ENCODE measurements around the gene UBE2Q2.
A peak's percentile ranks its signal among the peaks of the same experiment; 100 is the strongest.
"Not testable (repeated sequence)": the region's sequence is repeated elsewhere in the genome, so short reads cannot be mapped to it uniquely, and the experiment has no call there.

Gene UBE2Q2

DNA sequence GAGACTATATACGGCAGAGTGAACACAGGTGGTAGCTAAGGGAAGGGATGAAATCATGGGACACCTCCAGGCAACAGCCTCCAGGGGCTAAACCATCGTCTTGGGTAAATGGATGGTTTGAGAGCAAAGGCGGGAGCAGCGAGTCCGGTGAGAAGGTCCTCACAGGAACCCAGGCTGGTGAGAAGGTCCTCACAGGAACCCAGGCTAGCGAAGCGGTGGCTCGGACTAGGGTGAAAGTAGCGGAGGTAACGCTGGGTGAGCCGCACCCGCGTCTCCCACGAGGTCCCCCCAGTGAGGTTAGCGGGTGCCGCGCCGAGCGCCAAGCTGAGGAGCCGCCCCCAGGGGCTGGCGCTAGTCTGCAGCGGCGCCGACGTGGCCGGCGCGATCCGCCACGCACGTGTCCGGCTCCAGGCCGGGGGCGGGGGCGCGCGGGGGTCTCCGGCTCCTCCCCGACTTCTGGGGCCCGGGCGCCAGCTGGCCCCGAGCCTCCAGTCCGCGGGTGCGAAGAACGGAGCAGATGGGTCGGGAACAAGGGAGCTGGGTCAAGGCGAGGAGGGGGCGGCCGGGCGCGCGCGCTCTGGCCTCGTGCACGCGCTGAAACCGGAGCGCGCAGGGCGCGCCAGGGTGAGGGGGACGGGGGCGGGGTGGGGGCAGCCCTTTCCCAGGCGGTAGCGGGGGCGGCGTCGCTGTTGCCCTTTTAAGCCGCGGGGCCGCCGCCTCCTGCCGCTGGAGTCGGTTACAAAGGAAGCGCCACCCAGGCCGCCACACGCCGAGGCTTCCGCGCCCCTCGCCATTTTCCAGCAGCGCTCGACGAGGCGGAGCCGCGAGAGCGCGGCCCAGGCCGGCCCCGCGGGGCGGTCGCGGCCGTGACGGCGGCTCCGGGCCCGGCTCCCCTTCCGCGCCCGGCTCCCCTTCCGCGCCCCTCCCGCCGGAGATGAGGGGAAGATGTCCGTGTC, at the start of gene UBE2Q2:
Gene UBE2Q2 (plus strand): TSS at position 726 of the 956 bp plus-strand sequence. CDS start 220 bp downstream, at position 946.
- DNase-seq = peak; percentile 63

DNA sequence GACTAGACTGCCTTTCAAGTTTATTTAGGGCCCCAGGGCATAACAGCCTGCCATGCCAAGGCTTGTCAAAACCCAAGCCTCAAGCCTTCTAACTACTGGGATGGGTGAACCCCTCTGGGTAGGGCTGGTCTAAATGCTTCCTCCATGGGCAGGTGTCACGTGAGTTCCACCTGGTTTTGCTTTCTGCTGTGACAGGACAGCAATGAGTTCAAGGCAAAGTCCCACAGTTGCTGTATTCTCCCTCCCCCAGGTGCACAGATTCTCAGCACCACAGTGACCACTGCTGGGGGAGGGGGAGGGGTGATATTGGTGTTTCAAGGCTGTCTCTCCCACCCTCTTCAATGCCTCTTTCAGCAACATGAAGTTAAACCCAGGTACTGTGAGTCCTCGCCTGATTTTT, 46.9 kb upstream of the UBE2Q2 start:
- DNase-seq = no peak

DNA sequence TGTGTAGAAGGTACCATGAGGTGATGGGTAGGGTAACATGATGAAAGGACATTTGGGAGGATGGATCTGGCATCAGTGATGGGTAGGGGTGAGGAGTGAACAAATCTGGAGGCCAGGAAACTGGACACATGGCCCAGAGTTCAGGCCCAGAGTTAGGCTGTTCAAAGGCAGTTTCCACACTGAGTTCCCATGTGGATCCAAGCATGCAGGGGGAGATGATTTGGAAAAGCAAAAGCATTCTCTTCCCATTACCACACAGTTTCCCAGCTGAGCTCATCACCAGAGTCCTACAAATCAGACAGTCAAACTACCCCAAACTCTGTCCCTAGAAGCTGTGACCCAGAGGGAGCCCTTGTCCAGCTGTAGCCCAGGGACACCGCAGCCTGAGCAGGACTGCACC, 46.1 kb upstream of the UBE2Q2 start:
- not testable (repeated sequence) for DNase-seq

DNA sequence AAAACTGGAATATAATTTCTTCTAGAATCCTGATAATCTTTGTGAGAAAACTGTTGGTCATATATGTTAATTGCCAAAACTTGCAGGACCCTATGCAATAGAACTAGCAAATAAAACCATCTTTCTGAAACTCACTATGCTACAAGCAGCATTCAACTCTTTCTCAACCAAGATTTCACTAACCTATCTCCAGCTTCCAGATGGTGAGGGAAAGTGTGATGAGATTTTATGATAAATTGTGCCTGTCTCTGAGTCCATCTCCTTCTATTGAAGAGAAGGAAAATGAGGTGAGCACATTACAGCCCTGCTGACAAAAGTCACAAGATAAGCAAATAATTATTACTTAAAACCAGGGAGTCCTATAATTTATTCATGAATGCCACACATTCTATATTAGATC, 44.1 kb upstream of the UBE2Q2 start:
- no peak for DNase-seq

DNA sequence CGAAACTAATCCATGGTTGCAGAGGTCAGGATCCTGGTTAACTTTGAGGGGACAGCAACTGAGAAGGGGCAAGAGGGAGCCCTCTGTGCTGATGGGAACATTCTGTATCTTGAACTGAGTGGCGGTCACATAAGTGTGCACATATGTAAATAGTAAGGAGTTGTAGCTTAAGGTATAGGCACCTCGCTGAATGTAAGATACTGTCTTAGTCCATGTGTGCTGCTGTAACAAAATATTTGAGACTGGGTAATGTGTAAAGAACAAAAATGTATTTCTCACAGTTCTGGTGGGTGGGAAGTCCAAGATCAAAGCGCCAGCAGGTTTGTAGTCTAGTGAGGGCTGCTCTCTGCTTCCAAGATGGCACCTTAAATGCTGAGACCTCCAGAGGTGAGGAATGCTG, 42.8 kb upstream of the UBE2Q2 start:
- not testable (repeated sequence) for DNase-seq

DNA sequence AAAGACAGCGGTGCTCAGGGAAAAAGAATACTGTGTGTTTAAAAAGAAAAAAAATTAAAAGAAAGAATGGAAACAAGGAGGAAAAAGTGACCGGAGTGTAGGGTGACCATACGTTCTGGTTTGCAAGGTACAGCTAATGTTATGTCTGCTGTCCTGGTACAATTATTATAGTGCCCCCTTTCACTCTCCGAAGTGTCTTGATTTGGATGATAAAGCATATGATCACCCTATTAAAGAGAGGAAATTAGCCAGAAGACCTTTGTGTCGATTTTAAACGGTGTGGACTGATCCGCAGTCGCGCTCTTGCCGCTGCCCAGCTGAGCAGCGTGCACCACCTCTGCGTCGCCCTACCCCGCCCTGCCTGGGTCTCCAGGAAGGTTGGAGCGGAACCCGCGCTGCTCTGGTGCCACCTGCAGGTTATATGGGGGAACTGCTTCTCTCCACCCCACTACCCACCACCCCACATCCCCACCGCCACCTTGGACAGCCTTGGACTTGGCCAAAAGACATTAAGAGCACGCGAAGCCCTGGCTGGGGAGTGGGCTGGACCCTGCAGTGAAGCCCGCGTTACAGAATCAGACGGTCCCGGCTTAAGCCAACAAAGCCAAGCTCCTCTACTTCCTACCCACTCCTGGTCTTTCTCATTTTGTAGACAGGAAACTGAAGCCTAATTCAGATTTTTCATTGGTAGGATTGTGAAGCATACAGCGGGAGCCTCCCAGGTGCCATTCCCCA, 41.2 kb upstream of the UBE2Q2 start:
- DNase-seq = peak; percentile 41

DNA sequence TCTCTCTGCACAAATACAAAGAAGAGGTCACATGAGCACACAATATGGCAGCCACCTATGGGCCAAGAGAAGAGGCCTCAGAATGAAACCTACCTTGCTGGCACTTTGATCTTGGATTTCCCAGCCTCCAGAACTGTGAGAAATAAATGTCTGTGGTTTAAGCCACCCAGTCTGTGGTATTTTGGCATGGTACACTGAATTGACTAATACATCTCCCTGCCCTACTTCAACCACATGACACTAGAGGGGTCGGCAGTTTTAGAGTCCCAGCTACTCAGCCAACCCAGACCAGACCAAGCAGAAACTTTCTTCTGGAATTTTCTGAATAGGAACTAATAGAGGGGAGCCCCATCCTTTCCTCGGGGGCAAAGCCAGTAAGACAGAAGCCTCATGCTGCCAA, 35.8 kb upstream of the UBE2Q2 start:
- DNase-seq = not testable (repeated sequence)

DNA sequence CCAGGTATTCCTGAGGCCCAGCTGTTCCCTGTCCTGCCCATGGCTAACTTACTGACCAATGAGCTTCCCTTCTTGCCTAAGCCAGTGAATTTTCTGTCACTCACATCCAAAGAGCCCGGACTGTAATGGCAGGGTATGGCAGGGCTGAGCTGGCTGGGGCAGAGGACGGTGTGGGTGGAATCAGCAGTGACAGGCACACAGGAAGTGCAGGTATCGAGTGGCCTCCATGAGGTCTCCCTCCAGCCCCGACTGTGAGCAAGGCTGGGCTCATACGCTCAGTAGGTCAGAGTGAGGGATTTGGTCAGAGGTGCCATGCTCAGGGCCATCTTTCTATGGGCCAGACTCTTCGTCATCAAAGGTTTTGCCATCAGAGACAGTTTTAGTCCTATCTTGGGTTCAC, 35.2 kb upstream of the UBE2Q2 start:
- not testable (repeated sequence) for DNase-seq

DNA sequence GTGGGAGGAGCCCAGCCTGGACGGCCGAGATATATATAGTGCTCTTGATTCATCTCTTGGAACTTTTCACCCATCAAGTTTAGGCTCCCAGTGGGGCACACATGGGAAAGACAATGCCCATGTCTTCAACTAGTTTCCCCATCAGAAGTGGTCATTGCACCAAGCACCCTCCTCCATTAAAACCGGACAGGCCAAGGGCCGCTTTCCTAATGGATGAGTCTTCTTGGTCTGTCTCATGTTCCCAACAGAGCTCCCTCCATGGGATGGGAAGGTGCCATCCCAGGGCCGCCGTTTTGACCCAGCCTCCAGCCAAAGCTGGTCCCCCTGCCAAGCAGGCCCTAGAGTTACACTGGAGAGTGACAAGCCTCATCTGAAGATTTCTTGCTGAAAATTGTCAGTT, 34.7 kb upstream of the UBE2Q2 start:
- no peak for DNase-seq

DNA sequence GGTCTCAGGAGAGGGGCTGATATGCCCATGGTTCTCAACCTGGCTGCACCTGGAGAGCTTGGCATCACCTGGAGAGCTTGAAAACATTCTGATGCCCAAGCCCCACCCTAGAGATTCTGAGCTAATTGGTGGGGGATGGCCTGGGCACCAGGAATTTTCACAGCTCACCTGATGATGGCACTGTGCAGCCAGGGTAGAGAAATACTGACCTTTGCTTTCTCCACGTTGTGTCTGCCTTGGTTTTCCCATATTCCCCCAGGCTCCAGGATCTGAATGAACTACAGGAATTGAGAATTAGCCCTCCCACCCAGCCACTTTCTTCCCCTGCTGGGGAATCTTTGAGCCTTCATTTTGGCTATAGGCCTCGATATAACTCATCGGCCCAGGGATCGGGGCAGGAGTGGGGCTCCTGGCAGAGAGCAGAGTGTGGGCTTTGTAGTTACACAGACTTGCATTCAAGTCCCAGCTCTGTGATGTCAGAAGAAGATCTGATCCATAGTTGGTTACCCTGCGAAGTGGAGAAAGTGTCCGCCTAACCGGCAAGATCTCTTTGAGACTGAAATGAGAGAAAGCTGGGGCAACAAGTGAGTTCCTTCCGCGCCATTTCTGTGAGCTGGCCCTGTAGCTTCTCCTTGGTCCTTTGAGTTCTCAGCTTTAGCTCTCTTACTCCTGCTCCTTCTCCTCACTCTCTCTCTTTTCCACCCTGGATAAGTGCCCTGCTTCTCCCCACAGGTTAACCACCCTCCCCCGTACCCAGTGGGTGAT, 33.1 kb upstream of the UBE2Q2 start:
- DNase-seq = peak; percentile 40

DNA sequence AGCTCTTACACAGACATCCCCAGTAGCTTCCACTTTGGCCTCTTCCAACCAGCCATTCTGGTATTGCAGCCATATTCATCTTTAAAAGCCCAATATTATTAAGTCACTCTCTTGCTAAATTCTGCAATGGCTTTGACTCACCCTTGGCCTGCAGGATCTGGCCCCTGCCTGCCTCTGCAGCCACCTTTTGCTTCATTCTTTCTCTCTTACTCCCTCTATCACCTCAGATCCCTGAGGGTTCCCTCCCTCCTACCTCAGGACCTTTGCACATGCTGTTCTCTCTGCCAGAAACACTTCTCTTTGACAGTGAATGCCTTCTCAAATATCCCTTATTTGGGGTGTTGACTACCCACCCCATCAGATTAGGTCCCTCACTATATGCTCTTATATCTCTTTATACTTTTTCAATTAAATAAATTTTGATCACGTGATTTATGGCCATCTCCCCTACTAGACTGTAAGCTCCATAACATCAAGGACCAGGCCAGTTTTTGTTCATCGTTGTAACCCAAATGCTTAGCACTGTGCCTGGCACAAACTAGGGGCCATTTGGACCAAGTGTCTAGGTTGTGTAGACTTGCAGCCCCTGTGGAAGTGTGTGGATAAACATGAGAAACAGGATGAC, 32.3 kb upstream of the UBE2Q2 start:
- no peak for DNase-seq

DNA sequence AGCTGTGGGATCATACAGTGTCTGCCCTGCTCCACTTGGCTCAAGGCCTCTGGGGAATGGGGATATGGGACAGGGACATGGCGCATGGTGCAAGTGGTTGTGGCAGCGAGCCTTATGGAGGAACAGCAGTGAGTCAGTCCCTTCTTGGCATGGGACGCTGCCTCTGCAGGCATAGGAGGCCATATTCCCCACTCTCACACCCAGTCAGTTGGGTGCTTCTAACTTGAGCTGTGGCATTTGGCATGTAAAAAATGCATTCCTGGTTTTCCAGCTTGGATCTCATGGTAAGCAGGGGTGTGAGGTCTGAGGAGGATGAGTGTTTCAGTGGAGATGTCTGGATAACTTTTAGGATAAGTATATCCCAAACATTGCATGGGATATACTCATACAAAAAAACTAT, 31.6 kb upstream of the UBE2Q2 start:
- DNase-seq = no peak

DNA sequence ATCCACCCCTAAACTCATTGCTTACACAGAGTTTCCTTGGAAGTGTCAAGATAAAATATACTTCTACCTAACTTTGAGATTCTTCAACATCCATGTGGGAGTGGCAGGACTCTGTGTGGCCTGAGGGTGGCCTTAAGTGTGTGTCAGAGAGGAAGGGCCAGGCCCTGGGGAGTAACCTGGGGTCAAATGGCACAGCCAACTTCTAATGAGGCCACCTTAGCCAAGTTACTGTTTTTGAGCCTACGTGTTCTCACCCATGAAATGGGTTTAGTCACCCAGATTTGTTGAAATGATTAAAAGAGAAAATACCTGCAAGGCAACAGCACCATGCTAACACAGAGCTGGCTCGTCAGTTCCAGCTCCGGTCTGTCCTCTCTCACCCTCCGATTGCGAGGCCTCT, 28.5 kb upstream of the UBE2Q2 start:
- DNase-seq = no peak

DNA sequence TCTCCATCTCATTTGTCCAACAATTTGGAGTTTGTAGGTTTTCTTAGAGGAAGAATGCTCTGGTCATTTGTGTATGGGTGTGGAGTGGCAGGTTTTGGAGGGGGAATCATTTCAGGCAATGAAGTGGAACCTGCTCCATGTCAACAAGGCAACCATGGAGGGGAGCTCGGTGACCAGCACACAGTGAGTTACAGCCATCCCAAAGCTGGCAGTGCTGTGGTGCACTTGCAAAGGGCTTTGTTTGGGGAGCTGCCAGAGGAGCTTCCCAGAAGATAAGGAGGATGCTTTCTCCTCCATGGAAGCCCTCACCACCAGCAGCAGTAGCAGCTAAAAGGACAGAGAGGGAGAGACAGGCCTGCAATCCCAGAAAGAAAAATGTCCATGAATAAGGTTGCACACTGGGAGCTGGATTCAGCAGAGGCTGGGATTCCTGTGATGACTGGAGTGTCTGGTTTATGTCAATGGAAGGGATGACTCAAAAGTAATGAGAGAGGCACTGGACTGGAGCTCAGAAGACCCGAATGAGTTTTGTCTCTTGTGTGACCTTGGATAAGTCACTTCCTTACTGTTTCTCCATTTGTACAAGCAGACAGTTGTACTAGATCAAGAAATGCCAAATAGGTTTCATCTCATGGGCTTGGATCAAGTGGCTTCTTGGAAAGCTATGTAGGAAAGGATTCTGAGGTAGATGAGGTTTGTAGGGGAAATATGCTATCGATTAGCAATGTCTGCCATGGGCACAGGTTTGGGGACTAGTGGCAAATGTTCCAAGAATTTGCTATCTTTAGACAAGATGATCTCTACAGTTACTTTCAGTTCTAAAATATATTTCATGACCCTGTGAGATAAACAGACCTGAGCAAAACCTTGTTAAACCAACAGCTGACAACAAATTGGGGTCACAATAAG, 27.2 kb upstream of the UBE2Q2 start:
- no peak for DNase-seq

DNA sequence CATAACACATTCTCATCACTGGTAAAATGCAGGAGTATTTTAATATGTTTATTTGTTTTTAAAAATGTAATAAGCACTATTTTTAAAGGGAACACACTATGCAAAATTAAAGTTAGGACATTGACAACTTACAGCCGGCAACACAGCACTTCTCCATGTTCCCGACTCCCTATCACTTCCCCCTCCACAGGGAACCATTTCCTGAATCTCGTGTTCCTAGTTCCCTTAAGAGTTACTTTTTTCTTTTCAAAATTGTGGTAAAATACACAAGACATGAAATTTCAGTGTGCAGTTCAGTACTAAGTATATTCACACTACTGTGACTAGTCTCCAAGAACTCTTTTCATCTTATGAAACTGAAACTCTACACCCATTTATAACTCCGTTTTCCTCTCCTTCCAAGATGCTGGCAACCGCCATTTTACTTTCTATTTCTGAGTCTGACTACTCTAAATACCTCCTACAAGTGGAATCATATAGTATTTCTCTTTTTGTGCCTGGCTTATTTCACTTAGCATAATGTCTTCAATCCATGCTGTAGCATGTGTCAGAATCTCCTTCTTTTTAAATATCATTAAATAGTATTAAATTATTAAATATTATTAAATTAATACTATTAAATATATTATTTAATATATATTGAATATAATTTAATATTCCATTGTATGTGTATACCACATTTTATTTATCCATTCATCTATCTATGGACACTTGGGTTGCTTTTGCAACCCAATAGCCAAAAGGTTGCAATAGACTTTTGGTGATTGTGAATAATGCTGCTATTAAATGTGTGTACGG, 25.9 kb upstream of the UBE2Q2 start:
- no peak for DNase-seq

DNA sequence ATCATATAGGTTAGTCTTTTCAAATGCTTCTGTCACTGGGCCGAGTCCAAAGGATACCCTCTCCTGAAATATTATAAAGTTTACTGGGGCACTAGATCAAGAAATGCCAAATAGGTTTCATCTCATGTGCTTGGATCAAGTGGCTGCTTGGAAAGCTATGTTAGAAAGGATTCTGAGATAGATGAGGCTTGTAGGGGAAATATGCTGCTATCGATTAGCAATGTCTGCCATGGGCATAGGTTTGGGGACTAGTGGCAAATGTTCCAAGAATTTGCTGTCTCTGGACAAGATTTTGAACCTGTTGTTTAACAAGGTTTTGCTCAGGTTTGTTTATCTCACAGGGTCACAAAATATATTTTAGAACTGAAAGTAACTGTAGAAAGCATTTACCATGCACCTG, 23.0 kb upstream of the UBE2Q2 start:
- DNase-seq = no peak

DNA sequence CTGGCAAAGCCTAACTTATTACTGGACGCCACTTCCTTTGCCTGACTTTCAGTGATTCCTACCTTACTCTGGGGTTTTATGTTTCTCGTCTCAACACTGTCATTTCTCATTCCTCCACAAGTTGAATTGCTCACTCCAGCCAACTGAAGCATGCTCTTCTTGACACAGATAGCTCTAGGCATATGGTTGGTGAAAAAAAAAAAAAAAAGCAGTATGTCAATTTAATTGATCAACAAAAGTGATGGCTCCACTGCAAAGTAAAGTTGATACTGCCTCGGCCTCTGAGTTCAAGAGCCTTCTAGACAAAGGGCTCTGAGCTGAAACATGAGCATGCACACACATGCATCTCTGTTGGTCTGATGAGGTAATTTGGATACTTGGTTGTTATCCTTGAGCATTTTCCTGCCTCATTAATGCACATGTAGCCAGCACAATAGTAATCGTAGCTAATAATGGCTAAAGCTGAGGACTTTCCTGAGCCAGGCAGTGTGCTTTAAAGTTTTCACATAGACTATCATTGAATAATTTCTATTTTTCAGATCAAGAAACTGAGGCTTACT, 21.4 kb upstream of the UBE2Q2 start:
- no peak for DNase-seq

DNA sequence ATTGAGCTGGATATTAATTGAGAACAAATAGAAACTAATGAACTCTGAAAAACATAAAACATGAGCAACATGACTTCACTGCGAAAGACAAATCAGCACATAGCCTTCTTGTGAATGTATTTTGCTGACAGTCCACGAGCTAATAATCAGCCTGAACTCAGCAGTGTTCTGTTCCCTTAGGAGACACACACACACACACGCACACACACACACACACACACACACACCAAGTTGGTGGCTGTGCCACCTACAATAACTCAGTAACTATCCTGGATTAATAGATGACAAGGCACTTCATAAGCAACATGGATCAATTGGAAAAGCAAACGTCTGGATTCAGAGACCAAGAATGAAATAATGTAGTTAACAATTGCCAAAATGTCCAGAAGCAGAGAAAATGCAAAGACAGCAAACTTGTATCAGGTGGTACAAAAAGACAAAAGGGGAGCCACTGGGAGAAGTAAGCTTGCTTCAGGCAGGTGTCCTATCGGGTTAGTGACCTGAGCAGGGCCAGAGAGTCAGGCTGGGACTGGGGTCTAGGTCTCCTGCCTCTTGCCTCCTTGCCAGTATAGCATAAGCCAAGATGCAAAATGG, 20.5 kb upstream of the UBE2Q2 start:
- no peak for DNase-seq

DNA sequence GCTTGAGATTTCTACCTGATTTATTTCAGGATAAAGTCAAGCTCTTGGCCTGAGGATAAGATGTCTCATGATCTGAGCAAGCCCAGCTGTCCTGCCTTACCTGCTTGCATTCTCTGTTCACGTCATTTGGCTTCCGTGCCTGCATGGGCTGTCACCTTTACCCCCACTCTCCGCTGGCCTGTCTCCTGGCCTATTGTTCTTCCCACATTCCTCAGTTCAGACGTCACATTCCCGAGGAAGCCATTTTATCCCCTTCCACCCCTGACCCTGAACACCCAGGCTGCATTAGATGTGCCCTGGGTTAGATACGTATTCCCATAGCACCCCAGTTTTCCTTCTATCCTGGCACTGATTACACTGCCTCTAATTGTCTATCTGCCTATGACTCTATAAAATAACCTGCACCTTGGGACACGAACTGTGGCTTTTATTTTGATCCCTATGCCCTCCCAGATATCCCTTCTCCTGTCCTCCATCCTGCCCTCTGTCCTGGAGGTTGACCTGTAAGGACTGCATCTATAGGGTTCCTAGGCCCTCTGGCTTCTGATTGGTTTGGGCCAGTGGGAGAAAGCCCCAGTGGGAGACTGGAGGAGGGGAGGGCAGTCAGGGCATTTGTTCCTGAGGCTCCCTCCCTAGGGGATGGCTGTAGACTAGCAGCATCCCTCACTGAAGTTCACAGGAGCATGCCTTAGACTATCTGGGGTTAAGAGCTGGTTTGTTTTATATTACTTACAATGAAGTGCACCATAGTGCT, 19.2 kb upstream of the UBE2Q2 start:
- no peak for DNase-seq
